TTC549 (cell line): ENCODE results near the gene RELA.
"Not testable (repeated sequence)": the region's sequence is repeated elsewhere in the genome, so short reads cannot be mapped to it uniquely, and the experiment has no call there.

ENCODE experiments used
- FAIRE-seq: peaks from 2 replicates; lab custom pipeline; 2012; peaks lifted over from hg19 to GRCh38; lab: Jason Lieb, UNC

Gene RELA

DNA sequence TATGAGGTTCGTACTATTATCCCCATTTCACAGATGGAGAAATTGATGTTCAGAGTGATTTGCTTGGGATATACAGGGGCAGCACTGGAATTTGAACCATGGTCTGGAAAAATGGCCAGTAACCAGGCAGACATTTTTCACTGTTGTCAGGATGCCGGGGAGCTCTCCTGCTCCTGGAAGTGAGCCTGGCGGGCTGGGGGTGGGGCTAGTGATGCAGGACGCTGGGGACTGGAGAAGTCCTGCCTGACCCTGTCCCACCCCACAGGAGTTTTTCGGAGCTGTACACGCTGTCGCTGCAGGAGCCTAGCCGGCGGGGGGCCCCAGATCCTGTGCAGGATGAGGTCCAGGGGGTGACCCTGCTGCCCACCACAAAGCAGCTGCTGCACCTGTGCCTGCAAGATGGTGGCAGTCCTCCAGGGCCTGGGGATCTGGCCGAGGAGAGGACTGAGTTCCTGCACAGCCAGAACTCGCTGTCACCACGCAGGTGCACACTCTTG is 13.7 kb downstream of the RELA start:
- no peak for FAIRE-seq

DNA sequence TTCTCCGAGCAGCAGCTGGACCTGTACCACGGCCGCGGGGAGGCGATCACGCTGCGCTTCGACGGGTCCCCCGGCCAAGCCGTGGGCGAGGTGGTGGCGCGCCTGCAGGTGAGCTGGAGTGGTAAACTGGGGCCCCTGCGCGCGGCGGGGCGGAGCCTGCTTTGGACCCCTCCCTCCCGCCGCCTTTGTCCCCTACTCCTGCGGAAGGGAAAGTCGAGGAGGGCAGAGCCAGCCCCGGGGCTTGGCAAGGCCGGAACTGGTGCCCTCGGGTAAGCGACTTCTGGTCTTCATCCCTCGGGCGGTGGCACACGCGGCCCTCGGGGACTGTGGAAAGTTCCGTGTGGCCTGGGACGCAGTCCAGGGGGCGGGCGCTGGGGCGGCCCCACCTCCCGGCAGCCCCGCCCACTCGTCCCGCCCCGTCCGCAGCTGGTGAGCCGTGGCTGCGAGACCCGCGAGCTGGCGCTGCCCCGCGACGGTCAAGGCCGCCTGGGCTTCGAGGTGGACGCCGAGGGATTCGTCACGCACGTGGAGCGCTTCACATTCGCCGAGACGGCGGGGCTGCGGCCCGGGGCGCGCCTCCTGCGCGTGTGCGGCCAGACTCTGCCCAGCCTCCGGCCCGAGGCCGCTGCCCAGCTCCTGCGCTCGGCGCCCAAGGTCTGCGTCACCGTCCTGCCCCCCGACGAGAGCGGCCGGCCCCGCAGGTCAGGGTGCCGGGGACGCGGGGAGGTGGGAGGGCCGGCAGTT is 15.6 kb downstream of the RELA start:
- no peak for FAIRE-seq

DNA sequence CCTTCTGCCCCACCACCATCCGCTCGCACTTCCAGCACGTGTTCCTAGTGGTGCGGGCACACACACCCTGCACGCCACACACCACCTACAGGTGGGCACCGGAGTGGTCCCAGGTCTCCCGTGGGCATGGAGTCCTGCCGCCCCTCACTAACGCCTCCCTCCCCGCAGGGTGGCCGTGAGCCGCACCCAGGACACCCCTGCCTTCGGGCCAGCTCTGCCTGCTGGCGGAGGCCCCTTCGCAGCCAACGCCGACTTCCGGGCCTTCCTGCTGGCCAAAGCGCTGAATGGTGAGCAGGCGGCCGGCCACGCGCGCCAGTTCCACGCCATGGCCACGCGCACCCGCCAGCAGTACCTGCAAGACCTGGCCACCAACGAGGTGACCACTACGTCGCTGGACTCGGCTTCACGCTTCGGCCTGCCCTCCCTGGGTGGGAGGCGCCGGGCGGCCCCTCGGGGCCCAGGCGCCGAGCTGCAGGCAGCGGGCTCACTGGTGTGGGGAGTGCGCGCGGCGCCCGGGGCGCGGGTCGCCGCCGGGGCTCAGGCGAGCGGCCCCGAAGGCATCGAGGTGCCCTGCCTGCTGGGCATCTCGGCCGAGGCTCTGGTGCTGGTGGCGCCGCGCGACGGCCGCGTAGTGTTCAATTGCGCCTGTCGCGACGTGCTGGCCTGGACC is 16.3 kb downstream of the RELA start:
- no peak for FAIRE-seq

DNA sequence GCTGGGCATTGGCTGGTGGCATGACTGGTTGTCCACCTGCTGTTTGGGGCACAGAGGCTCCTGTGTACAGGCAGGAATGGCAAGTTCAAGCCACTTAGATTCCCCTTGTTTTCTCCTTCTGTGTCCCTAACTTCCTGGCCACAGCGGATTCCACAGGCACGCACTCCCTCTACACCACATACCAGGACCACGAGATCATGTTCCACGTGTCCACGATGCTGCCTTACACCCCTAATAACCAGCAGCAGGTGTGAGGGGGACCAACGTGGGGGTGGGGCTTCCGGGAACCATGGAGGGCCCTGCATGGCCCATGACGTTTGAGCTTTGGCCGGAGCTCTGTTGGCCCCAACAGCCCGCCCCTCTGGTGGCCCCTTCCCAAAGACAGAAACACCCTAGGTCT is 17.0 kb downstream of the RELA start:
- FAIRE-seq: no peak

DNA sequence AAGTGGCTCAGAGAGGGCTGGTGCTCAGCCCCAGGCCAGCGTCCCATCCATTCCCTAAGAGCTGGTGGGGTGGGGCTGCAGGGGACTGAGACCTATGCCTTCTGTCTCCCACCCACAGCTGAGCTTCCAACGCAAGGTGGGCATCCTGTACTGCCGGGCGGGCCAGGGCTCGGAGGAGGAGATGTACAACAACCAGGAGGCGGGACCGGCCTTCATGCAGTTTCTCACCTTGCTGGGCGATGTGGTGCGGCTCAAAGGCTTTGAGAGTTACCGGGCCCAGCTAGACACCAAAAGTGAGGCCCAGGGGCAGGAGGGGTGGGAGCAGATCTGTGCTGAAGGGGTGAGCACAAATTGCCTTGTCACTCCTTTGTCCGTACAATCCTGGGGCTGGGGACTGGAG is 17.9 kb downstream of the RELA start:
- no peak for FAIRE-seq

DNA sequence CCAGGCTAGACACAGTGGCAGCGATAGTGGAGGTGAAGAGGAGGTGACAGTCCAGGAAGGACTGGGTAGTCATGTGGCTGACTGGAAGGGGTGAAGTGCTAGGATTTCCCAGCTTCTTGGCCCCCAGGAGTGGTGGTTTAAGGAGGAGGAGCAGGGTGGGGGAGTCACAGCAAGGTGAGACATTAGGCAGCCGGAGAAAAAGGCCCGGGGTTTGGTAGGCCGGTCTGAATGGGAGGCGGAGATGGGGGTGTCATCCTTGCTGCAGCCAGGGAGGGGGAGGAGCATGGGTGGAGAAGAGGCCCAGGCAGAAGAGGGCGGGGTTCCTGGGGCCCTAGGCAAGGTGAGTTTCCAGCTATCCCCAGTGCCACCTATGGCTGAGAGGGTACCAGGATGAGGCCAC is 18.7 kb downstream of the RELA start:
- no peak for FAIRE-seq

DNA sequence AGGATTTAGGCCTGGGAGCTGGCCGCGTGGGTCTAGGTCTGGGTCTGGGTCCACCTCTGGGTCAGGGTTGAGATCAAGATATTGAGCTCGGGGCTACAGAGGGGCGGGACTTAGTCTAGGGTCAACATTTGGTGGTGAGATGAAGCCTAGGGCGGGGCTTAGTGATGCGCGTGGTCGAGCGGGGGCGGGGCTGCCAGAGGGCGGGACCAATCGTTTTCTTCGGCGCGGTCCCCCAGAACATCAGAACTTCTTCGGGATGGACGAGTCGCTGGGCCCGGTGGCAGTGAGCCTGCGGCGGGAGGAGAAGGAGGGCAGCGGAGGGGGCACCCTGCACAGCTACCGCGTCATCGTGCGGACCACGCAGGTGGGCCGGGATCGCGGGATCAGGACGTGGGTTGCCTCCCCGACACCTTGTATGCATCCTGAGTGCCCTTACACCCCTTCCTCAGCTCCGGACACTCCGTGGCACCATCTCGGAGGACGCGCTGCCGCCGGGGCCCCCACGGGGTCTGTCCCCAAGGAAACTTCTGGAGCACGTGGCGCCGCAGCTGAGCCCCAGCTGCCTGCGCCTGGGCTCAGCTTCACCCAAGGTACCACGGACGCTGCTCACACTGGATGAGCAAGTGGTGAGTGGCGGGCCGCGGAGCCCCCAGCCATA is 20.6 kb downstream of the RELA start:
- FAIRE-seq: no peak

DNA sequence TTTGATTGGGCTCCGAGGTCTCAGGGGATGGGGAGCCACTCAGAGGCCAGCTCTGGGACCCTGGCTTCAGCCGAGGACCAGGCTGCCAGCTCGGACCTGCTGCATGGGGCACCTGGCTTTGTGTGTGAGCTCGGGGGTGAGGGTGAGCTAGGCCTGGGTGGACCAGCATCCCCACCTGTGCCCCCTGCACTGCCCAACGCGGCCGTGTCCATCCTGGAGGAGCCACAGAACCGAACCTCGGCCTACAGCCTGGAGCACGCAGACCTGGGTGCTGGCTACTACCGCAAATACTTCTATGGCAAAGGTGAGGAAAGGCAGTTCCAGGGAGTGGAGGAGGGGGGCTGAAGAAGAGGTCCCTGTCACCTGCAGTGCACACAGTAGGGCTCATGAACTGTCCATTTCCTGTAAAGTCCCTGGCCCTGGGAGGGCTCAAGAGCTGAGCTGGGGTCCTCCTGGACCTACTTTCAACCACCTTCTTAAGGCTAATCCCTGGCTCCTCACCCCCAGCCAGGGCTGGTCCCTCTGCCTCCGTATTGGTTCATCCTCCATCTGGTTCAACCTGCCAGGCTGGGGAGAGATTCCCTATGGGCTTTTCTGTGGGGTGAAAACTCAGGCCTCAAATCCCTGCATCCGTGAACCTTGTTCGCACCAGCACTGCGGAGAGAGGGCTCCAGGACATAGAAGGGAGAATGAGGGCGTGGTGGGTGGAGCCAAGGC is 21.3 kb downstream of the RELA start:
- FAIRE-seq: no peak

DNA sequence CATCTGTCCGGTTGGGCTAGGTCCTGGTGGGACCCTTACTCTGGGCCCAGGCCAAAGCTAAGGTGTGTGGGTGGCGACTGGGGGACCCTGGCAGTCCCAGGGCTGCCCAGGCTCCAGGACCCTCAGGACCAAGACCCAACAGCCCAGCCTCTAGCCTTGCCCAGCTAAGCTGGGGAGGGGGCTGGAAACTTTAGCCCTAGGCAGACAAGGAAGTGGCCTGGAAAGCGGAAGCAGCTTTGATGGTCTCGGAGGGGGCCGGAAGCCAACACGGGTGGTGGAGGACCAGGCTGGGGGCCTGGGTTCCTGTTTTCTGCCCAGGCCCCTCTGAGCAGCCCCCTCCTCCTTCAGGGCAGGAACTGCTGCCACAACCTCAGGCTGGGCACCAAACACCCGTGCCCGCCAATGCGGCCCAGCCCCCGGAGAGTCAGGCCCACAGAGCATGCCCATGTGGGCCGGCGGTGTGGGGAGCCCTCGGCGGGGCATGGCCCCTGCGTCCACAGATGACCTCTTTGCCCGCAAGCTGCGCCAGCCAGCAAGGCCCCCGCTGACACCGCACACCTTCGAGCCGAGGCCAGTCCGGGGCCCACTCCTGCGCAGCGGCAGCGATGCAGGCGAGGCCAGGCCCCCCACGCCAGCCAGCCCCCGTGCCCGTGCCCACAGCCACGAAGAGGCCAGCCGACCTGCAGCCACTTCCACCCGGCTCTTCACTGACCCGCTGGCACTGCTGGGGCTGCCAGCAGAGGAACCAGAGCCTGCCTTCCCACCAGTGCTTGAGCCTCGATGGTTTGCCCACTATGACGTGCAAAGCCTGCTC is 22.0 kb downstream of the RELA start:
- no peak for FAIRE-seq

DNA sequence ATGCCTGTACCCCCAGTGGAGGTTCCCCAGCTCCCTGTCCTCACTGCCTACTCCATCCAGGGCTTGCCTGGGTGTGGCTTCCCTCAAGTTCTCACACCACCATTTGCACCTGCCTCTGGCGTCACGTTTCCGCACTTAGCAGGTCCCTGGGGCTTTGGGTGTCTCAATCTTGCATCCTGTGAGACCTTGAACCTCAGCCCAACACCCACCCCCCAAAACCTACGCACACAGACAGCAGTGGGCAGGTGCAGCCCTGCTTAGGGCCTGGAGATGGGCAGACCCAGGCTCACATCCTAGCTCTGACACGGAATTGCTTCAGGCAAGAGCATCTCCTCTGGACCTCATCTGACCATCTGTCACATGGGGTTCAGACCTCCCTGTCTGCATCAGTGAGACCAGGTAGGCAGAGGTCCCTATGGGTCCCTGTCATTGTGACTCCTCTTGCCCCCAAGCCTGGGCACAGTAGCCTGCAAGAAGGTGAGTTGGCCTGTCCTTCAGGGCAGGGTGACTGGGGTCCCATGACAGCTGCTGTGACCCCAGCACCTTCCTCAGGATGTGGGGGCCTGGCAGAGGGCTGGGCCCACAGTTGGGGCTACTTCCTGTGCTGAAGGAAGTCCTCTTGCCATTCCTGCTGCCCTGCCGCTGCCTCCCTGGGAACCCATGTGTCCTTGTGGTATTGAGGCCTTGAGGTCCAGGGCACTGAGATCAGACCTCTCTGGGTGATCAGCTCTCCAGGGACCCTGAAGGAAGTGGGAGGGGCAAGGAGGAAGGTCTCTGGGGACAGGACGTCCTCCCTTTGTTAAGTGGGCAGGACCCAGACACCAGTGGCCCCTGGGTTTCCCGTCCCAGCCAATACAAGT is 22.9 kb downstream of the RELA start:
- FAIRE-seq: no peak

DNA sequence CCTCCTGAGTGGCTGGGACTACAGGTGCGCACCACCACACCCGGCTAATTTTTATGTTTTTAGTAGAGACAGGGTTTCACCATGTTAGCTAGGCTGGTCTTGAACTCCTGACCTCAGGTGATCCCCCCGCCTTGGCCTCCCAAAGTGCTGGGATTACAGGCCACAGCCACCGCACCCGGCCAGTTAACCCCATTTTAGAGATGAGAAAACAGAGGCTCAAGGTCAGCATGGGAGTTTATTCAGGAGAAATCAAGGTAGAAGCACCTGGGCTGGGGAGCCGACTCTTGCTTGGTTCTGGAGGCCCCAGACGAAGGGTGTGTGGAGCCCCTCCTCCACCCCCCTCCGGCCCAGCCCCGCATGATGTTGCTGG is 23.5 kb downstream of the RELA start:
- FAIRE-seq: not testable (repeated sequence)

DNA sequence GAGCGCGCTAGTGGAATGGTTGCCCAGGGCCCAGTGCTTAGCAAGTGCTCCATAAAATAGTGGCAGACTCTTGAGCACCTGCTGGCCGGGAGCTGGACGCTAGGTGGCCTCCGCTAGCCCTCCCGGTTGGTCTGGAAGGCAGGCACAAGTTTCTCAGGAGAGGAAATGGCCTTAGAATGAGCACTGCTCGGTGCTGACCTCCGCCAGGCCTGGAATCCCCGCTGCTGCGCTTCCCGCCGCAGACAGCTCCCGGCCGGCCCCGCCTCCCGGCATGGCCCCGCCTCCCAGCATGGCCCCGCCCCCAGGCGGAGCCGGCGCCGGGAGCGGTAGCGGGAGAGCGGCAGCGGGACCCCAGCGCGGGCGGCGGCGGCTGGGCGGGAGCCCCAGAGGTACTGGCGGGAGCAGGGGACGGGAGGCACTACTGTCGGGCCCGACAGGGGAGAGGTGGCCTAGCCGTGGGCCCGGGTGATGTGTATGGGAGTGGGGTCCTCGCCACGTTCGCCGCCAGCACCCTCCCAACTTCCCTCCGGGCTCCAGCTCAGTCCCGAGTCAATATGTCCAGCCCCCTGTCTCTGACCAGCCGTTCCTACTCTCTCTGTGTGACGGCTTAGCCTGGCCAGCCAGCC is 24.8 kb downstream of the RELA start, which contains the start of gene SIPA1:
Gene SIPA1 (plus strand): TSS at position 308 of the 626 bp plus-strand sequence. CDS start 2,821 bp downstream, outside the sequence.
- FAIRE-seq: no peak

DNA sequence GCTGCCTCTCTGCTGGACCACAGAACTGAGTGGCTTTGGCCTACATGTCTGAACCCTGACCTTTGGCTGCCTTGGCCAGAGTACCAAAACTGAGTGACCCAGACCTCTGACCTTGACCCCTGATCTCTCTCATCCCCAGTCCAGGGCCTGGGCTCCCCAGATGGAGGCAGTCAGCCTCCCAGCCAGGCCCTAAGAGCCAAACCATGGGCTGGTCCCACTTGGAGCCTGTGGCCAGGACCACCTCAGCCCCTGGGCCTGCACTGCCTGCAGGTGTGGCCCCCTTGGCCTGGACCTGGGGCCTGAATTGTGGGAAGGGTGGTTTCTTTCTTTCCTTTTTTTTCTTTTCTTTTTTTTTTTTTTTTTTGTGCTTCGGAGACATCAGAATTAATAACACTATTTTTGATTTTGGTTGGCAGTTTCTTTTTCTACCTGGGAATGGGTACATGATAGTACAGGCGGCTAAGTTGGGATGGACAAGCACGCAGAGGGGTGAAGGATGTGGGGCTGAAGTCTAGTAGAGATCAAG is 25.6 kb downstream of the RELA start:
- no peak for FAIRE-seq

DNA sequence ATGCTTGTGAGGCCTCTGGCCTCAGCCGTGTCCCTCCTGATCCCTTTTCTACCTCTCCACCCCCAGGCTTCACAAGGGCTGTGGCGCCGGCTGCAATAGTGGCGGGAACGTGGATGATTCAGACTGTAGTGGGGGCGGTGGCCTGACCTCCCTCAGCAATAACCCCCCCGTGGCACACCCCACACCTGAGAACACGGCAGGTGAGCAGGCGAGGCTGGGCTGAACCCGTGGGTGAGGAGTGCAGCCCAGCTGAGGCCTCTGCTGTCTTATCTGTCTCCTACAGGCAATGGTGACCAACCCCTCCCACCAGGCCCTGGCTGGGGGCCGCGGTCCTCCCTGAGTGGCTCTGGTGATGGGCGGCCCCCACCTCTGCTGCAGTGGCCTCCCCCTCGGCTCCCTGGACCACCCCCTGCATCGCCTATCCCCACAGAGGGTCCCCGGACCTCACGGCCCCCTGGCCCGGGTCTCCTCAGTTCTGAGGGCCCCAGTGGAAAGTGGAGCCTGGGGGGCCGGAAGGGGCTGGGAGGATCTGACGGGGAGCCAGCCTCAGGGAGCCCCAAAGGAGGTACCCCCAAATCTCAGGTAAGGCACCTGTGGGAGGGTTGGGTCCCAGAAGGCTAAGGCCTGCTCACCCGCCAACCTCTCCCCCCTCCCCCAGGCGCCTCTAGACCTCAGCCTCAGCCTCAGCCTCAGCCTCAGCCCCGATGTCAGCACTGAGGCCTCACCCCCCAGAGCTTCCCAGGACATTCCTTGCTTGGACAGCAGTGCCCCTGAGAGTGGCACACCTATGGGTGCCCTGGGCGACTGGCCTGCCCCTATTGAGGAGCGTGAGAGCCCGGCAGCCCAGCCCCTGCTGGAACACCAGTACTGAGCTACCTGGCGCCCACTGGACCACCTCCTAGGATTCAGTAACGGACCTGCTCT is 26.3 kb downstream of the RELA start:
- no peak for FAIRE-seq

DNA sequence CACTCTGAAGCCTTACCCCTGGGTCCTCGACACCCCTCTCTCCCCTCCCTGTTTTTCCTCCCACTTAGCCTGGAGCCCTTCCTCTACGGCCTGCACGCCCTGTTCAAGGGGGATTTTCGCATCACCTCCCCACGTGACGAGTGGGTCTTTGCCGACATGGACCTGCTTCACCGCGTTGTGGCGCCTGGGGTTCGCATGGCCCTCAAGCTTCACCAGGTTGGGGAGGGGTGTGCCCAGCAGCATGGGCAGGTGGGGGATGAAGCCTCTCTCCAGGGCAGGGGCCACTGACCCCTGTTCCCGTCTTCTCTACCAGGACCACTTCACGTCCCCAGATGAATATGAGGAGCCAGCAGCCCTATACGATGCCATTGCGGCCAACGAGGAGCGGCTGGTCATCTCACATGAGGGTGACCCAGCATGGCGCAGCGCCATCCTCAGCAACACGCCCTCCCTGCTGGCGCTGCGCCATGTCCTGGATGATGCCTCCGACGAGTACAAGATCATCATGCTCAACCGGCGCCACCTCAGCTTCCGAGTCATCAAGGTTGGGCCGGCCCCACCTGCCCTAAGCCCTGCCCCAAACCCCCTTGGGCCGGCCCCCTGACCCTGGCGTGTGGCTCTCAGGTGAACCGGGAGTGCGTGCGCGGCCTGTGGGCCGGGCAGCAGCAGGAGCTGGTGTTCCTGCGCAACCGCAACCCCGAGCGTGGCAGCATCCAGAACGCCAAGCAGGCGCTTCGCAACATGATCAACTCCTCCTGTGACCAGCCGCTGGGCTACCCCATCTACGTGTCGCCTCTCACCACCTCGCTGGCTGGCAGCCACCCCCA is 27.6 kb downstream of the RELA start:
- no peak for FAIRE-seq

DNA sequence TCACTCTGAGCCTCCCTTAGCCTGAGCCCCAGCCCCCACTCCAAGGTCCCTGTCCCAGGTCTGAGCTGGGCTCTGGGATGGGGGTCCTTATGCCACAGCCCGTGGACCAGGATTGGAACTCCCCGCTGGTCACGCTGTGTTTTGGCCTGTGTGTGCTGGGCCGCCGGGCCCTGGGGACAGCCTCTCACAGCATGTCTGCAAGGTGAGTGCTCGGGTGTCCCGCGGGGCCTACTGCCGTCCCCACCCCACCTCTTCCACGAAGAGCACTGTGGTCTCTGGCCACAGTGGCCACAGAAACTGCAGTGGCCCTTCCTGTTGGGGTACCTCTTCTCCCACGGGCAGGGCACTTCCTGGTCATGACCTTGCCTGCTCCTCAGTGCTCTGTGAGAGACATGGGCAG is 28.3 kb downstream of the RELA start:
- no peak for FAIRE-seq

DNA sequence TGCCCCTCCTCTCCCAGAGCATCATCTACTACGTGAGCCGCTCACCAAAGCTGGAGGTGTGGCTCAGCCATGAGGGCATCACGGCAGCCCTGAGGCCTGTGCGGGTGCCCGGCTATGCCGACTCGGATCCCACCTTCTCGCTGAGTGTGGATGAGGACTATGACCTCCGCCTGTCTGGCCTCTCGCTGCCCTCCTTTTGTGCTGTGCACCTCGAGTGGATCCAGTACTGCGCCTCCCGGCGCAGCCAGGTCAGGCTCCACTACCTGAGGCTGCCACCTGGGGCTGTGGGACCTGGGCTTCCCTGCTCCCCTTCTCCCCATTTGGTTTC is 28.6 kb downstream of the RELA start:
- no peak for FAIRE-seq
